CD4-positive, alpha-beta T cell (primary cell): ENCODE measurements around the gene TRAK1. TPM values are rescaled to one million over a fixed set of nuclear protein-coding genes. Genes with fewer than 3 reads are reported as not detected.

Source experiments
- ATAC-seq: fragments of 200-7000 bp; cut with Tn5 transposase; one replicate; pipeline ENCODE4 v1.10.0; 2022; ENCODE audit warnings: mild to moderate bottlenecking; ENCODE audit not compliant: poor library complexity
- CTCF ChIA-PET: fragments of 350-600 bp; sonication (Branson Sonifier 250); formaldehyde crosslinking; loops from one replicate; lab custom pipeline; 2021; ENCODE audit warnings: antibody characterized with exemption, inconsistent platforms; lab: Charles Lee
- POLR2A ChIA-PET: fragments of 350-600 bp; sonication (Branson Sonifier 250); formaldehyde crosslinking; loops from one replicate; lab custom pipeline; 2021; ENCODE audit warnings: antibody characterized with exemption, inconsistent platforms; lab: Charles Lee
- DNase-seq, 14 experiments: peaks; one replicate each; pipeline ENCODE4 v3.0.0-alpha.2; 2013 to 2020; ENCODE audit warnings: mixed read lengths in 2 of 14
- H3K27ac ChIP-seq, 2 donors: one replicate each; pipeline versions ENCODE4 v1.5.1 to v1.7.0; 2013; ENCODE audit warnings: low read length in 2 of 2, low read depth in 1 of 2, mild to moderate bottlenecking in 1 of 2
- H3K27me3 ChIP-seq, 2 experiments: 1 replicate in 1 of 2; 2 replicates in 1 of 2; pipeline versions ENCODE4 v1.6.1 to v1.7.0; 2013; ENCODE audit warnings: low read length in 2 of 2, control low read depth in 1 of 2, mild to moderate bottlenecking in 1 of 2, moderate library complexity in 1 of 2; ENCODE audit not compliant: insufficient read depth in 2 of 2, control insufficient read depth in 1 of 2
- H3K36me3 ChIP-seq: one replicate; pipeline ENCODE4 v1.6.1; 2013; ENCODE audit warnings: low read length, control low read depth; ENCODE audit not compliant: insufficient read depth
- H3K4me1 ChIP-seq: one replicate; pipeline ENCODE4 v1.6.1; 2013; ENCODE audit warnings: low read length, control low read depth; ENCODE audit not compliant: insufficient read depth
- H3K4me3 ChIP-seq: one replicate; pipeline ENCODE4 v1.5.1; 2013; ENCODE audit warnings: mild to moderate bottlenecking, low read length, moderate library complexity
- H3K9me3 ChIP-seq, 2 experiments: 1 replicate in 1 of 2; 2 replicates in 1 of 2; pipeline versions ENCODE4 v1.6.1 to v1.7.0; 2013; ENCODE audit warnings: low read length in 2 of 2, mild to moderate bottlenecking in 2 of 2, control low read depth in 1 of 2, moderate library complexity in 1 of 2; ENCODE audit not compliant: control insufficient read depth in 1 of 2, insufficient read depth in 1 of 2
- H3K27ac Mint-ChIP-seq: one replicate; pipeline ENCODE4 v1.8.0; 2020; ENCODE audit warnings: mixed read lengths
- H3K27me3 Mint-ChIP-seq: one replicate; pipeline ENCODE4 v1.8.0; 2021; ENCODE audit warnings: mixed read lengths
- H3K36me3 Mint-ChIP-seq: one replicate; pipeline ENCODE4 v1.8.0; 2021; ENCODE audit warnings: low read depth, mixed read lengths
- H3K4me1 Mint-ChIP-seq: one replicate; pipeline ENCODE4 v1.8.0; 2021; ENCODE audit warnings: low read depth, mixed read lengths
- H3K4me3 Mint-ChIP-seq: one replicate; pipeline ENCODE4 v1.8.0; 2020; ENCODE audit warnings: mild to moderate bottlenecking, mixed read lengths
- H3K9me3 Mint-ChIP-seq: one replicate; pipeline ENCODE4 v1.8.0; 2020; ENCODE audit warnings: mixed read lengths
- CTCF ChIP-seq: fragments of 200-600 bp; IDR thresholded peaks from one replicate; pipeline ENCODE4 v1.8.0; 2022; ENCODE audit warnings: antibody characterized with exemption, mild to moderate bottlenecking
- intact Hi-C, 2 experiments: fragments of 100-400 bp; cut with DNase I in 1 of 2; cut with micrococcal nuclease in 1 of 2; formaldehyde crosslinking; loops; one replicate each; pipeline versions ENCODE4 v1.15.1 to v1.9.0; 2023 to 2025; cut with DNase I, micrococcal nuclease
- total RNA-seq, 174 experiments: library from RNA in 2 of 174; stranded (reverse) in 2 of 174; gene quantifications; one replicate each; pipeline ENCODE4 v1.2.3 and lab custom pipeline; 2021 to 2026

TRAK1 gene
- total RNA-seq, 2 experiments from 2014 or later: 16.0 to 16.7 TPM

- intact Hi-C loops: no loop called here
- no peaks in the 10 kb centered on the region for H3K36me3 ChIP-seq
- Mint-ChIP-seq H3K27ac (no peak overlapping the region), H3K9me3 (no peaks in the 10 kb centered on the region), H3K4me1 (peaks cover 8% of the 10 kb centered on the region), H3K4me3 (no peak overlapping the region), H3K36me3 (no peaks in the 10 kb centered on the region), H3K27me3 (peaks cover 21% of the 10 kb centered on the region)
- peaks cover 9% of the 10 kb centered on the region for H3K4me1 ChIP-seq
- H3K27me3 ChIP-seq: peaks cover 0 to 6% of the 10 kb centered on the region in 2 experiments
- ChIA-PET POLR2A (no interaction called here), CTCF (no interaction called here)
- H3K9me3 ChIP-seq: no peaks in the 10 kb centered on the region
- no peak overlapping the region for H3K27ac ChIP-seq
- TF ChIP-seq CTCF: no peak
- DNase-seq (no peak), ATAC-seq (no peak)
- H3K4me3 ChIP-seq: no peak overlapping the region
These were observed 159.6 kb downstream of the TRAK1 start for GRCh38 chr3:42250761-42251160.

- Histone ChIP-seq H3K36me3 (no peaks in the 10 kb centered on the region), H3K27ac (no peak overlapping the region), H3K4me3 (no peak overlapping the region), H3K27me3 (peaks cover 3 to 9% of the 10 kb centered on the region in 2 experiments), H3K4me1 (no peaks in the 10 kb centered on the region), H3K9me3 (no peaks in the 10 kb centered on the region)
- no peaks in the 10 kb centered on the region for H3K4me1 Mint-ChIP-seq
- POLR2A ChIA-PET: no interaction called here
- TF ChIP-seq CTCF: no peak
- H3K27me3 Mint-ChIP-seq: peaks cover 41% of the 10 kb centered on the region
- DNase-seq (no peak), ATAC-seq (no peak)
- H3K36me3 Mint-ChIP-seq: no peaks in the 10 kb centered on the region
- H3K9me3 Mint-ChIP-seq: no peaks in the 10 kb centered on the region
- H3K4me3 Mint-ChIP-seq: no peak overlapping the region
- intact Hi-C loops: no loop called here
- no peak overlapping the region for H3K27ac Mint-ChIP-seq
- CTCF ChIA-PET: no interaction called here
These were observed 163.4 kb downstream of the TRAK1 start for GRCh38 chr3:42254566-42254965.

GRCh38 chr3:42256135-42256819 lies 165.1 kb downstream of the TRAK1 start:
- ATAC-seq (no peak), DNase-seq (no peak)
- no peak overlapping the region for H3K27ac Mint-ChIP-seq
- no peaks in the 10 kb centered on the region for H3K4me1 ChIP-seq
- H3K4me1 Mint-ChIP-seq: no peaks in the 10 kb centered on the region
- TF ChIP-seq CTCF: no peak
- ChIA-PET POLR2A (interaction anchor here (1.0 kb wide), 1 partner anchor 9 kb away, joined by 3 read pairs; no protein-coding TSS in a partner anchor), CTCF (no interaction called here)
- no peak overlapping the region for H3K4me3 ChIP-seq
- H3K27me3 ChIP-seq: peaks cover 8 to 18% of the 10 kb centered on the region in 2 experiments
- H3K36me3 ChIP-seq: no peaks in the 10 kb centered on the region
- intact Hi-C loops: no loop called here
- H3K27ac ChIP-seq: no peak overlapping the region
- no peak overlapping the region for H3K4me3 Mint-ChIP-seq
- H3K27me3 Mint-ChIP-seq: peaks cover 58% of the 10 kb centered on the region
- no peaks in the 10 kb centered on the region for H3K9me3 ChIP-seq
- H3K36me3 Mint-ChIP-seq: no peaks in the 10 kb centered on the region
- no peaks in the 10 kb centered on the region for H3K9me3 Mint-ChIP-seq
